ENCODE results near the gene CEACAM5.
A peak's percentile ranks its signal among the peaks of the same experiment; 100 is the strongest.
"Not testable (repeated sequence)": the region's sequence is repeated elsewhere in the genome, so short reads cannot be mapped to it uniquely, and the experiment has no call there.

CEACAM5 gene

DNA sequence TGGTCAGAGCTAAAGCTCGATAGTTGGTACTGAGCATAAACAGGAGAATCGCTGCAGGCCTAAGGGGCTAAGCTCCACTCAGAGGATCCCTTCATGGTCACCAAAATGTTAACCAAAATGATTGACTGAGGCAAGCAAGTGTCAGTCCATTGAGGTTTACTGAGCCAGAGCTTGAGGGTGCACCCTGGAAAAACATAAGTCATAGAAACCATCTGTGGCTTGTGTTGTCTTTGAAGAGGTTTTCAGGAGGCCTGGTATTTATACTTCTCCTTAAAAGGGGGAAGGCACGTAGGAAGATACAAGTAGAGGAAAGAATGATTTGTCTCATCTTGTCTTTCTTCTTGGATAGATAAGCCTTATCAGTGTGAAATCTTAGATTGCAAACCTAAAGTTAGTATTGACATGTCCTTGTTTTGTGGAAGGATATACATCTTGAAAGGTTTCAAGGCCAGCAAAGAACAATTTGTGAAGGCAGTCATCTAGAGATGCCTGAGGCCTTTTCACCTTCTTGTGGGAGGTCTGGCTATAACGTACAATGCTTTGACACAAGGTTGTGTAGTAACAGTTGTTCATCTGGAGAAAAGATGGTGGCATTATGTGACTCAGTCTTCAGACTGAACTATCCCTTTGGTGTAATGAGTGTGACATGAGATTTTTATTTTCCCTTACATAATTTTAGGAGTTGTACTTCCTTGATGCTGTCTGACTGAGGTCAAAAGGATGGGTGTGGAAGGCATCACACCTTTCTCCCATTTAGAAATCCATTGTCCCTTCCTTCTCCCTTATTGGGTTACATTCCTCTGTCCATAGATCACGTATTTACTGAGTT lies 32.2 kb downstream of the CEACAM5 start:
- no peak for DNase-seq (ENCODE audit: low read depth in 2 of 2)

DNA sequence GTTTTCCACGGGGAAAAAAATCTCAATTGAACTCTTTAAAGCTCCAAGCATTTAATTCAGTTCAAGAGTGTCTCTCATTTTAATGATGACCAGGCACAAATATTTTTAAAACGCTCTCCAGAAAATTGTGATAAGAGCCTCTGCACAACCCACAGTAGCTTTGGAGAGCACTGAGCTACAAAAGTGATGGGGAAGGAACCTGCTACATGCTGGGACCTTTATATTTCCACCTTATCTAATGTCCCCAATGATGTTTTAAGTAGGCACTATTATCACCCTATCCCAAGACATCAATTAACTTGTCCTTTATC lies 32.8 kb downstream of the CEACAM5 start:
- no peak for DNase-seq (ENCODE audit: low read depth in 2 of 2)

DNA sequence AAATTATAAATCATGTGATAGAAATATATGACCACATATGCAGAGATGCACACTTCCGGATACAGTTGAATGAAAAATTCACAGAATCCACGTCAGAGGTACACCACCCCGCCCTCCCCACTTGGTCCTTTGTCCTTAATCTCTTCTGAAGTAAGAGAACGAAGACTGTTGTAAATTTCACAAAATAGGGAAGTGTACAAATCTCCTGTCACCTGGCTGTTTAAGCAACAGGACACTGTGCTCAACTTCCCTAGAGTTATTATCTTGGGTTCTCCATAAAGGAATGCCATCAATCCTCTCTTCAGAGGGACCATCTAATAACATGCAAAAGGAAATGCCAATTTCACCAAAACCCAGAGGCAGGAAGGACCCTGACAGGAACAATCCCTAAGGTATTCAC lies 36.4 kb downstream of the CEACAM5 start:
- no peak for DNase-seq (ENCODE audit: low read depth in 2 of 2)

DNA sequence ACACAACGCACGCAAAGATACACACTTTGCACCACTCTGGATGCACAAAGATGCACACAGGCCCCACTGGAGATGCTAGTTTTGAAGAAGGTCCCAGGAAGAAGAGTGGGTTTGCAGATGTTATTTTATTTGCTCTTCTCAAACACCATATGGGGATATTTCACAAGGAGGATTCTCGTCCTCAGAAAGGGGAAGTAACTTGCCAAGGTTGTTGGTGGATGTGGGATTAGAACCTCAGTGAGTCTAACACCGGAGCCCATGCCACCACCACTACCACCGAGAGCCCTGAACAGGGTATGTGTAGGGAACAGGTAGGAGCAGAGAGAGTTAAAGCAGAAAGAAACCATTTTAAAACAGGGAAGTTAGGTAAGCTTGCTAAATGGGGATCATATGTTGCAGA lies 37.3 kb downstream of the CEACAM5 start:
- DNase-seq (ENCODE audit: low read depth in 2 of 2) = no peak

DNA sequence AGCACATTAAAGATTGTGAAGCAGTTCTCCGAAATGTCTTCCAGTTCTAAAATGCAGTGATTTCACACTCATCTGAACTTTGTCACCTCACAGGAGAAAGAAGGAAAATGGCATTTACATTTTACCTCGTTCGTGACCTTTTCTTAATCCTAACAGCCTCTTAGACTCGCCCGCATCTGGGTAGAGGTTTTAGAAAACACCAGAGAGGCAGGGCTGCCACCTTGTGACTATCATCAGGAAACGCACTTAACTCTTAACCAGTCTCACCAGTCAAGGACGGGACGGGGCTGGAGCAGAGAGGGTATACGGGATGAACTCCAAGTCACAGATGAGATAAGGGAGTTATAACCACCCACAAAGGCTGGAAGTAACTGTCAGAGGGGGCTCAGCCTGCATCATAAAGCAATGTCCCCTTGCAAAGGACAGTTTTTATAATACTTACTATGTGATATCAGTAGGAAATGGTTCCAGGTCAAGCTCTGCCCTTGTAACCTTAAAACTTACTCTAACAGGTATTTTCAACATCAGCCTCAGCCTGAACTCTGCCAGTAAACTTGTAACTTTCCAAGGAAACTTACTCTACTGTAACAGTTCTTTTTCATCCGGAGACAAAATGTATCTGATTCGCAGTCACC lies 38.3 kb downstream of the CEACAM5 start:
- DNase-seq (ENCODE audit: low read depth in 2 of 2) = peak; percentile 30 to 33

DNA sequence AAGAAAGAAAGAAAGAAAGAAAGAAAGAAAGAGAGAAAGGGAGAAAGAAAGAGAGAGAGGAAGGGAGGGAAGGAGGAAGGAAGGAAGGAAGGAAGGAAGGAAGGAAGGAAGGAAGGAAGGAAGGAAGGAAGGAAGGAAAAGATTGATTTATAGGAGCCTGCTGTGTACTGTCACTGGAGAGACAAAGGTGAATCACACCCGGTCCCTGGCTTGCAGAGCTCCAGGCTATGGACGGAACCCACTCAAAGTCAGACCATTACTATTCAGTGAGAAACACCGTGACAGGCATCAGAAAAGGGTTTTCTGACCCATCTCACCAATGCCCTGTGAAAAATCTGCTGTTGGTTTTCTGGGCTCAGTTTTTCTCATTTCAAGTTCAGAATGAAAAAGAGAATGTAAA lies 39.6 kb downstream of the CEACAM5 start:
- DNase-seq (ENCODE audit: low read depth in 2 of 2) = no peak

DNA sequence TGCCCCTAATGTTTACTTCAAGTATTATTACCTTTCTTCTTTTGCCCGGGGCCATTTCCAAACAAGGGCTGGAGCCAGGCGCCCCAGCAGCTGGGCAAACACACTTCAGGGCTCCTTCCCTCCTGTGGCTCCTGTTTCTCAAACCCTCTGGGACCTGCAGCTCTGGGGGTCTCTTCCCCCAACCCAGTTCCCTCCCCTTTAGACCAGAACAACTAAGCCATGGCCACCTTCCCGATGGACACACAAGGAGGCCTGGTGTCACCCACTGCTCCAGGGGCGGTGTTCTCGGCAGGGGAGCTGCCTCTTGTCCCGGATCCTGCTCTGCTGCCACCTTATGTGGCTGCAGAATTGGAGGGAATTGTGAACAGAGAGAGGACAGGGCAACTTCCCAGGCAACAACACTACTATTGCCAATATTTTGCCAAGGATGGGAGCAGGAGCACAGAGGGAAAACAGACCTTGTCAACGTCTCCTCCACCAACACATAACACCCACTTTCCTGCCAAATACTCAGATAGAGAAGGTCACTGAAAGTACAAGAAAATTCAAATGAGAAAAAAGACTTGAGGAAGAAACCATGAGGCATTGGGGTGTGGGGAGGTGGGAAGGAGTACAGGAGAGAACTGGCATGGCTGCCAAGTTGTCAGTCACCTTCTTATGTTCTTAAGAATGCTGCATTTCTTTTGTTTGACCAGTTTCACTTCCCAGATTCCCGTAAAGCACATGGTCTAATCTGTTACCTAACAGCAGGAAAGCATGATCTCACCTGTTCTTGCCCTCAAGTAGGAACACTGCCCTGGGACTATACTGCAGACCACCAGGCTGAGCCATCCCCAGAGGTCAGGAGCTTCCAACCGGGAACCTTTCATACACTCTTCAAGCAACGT lies 42.1 kb downstream of the CEACAM5 start:
- not testable (repeated sequence) for DNase-seq (ENCODE audit: low read depth in 2 of 2)

DNA sequence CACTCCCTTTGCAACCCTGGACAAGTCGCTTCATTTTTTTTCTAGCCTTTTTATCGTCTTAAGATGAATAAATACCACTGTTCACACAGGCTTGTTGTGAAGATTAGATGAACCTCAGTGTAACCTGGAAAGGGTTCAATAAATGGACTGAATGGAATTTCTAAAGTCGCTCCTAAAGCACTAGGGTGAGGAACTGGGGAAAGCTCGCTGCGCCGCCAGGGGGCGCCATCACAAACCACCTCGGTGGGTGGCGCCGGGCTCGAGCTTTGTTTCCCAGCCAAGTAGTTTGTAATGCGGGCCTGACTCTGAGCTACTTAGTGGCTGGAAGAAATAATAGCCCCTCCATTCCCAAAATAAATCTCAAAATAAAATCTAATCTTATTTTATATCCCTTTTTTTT lies 44.7 kb downstream of the CEACAM5 start:
- DNase-seq (ENCODE audit: low read depth in 2 of 2) = peak; percentile 54 to 73

DNA sequence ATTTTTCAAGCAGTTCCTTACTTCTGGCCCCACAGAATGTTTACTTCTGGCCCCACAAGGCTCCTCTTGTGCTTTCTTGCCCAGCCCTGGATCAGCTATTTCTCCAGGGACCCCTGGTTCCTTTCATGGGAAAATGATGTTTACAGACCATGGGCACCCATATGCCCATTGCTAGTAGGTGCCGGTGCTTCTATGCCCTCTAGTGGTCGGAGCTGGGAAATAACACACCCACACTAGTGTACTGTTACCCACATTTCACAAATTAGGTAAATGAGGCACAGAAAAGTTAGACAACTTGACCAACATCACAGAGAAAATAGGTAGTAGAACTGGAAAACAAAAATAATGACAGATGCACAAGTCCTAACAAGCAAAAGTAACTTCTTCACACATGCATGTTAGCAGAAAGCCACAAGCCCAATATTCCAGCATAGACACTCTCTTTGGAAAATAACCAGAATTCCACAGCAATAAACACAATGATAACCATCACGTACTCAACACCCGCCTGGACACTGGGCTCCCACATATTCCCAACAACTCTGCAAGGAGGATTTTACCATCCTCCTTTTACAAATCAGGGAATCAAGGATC lies 45.6 kb downstream of the CEACAM5 start:
- peak; percentile 36 to 74 for DNase-seq (ENCODE audit: low read depth in 2 of 2)

DNA sequence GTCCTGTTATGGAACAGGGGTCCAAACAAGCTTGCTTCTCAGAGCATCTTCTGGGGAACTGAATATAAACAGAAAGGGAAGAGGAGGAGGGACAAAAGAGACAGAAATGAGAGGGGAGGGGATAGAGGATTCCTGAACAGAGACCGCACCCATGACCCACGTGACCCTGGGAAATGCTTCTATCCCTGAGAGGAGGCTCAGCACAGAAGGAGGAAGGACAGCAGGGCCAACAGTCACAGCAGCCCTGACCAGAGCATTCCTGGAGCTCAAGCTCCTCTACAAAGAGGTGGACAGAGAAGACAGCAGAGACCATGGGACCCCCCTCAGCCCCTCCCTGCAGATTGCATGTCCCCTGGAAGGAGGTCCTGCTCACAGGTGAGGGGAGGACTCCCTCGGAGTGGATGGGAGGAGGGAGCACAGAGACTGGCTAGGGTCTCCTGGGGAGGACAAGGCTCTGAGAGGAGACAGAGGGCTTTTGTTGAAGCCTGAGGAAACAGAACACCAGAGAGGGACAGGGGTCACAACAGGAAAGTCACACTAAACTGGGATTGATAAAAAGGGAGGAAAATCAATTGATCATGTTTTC lies 47.0 kb downstream of the CEACAM5 start, which contains the start of gene CEACAM6:
Gene CEACAM6, plus strand, starts transcription at position 203 of the 586 bp plus-strand sequence. Its CDS starts 109 bp downstream, at position 312.
- DNase-seq (ENCODE audit: low read depth in 2 of 2) = no peak

DNA sequence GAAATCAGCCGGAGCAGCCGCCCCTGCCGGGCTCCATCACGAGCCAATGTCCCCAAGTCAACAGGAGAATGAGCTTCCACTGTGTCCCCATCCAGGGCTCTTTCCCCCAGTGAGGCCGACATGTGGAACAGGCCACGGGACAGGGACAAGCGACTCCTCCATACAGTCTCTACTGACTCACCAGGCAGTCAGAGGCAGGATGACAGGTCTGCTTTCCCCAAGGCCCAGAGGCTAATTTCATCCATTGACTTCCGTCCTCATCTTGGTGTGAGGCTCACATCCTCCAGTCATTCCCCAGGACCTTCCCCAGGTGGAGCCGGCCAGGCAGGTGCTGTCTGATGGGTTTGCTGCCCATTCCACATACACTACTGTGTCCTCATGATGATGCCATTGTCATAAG lies 50.4 kb downstream of the CEACAM5 start:
- DNase-seq (ENCODE audit: low read depth in 2 of 2) = no peak

DNA sequence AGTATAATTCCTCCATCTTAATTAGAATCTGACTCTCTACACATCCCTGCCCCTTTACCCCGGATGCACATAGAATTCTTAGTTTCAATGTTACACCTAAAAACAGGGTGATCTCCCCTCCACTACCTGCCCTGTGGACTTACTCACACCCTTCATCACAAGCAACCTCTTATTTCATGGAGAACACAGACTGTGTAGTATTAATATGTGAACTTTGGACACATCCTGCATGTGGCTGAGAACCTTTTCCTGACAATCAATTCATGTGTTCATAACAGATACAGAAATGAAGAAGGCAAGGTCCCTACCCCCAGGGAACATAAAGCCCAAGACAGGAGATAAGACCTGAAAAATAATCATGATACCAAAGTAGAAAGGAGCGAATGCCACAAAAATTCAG lies 58.7 kb downstream of the CEACAM5 start:
- DNase-seq (ENCODE audit: low read depth in 2 of 2) = no peak

DNA sequence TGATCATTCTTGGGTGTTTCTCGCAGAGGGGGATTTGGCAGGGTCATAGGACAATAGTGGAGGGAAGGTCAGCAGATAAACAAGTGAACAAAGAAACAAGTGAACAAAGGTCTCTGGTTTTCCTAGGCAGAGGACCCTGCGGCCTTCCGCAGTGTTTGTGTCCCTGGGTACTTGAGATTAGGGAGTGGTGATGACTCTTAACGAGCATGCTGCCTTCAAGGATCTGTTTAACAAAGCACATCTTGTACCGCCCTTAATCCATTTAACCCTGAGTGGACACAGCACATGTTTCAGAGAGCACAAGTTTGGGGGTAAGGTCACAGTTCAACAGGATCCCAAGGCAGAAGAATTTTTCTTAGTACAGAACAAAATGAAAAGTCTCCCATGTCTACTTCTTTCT lies 59.7 kb downstream of the CEACAM5 start:
- not testable (repeated sequence) for DNase-seq (ENCODE audit: low read depth in 2 of 2)

DNA sequence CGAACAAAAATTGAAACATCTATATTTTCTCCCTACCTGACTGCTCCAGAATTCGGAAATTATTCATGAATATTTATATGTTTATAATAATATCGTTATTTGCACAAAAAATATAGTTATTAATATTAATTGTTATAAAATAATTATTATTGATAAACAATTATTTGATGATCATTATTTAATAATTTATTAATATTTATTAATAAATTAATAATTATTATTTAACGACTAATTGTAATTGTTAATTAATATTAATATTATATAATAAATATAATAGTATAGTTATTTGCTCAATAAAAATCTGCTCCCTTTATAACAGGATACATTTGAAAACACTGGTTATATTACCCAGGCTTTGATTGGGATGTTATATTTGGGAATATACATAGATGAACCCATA lies 61.2 kb downstream of the CEACAM5 start:
- no peak for DNase-seq (ENCODE audit: low read depth in 2 of 2)

DNA sequence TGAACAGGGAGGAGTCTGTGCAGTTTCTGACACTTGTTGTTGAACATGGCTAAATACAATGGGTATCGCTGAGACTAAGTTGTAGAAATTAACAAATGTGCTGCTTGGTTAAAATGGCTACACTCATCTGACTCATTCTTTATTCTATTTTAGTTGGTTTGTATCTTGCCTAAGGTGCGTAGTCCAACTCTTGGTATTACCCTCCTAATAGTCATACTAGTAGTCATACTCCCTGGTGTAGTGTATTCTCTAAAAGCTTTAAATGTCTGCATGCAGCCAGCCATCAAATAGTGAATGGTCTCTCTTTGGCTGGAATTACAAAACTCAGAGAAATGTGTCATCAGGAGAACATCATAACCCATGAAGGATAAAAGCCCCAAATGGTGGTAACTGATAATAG lies 63.0 kb downstream of the CEACAM5 start:
- DNase-seq (ENCODE audit: low read depth in 2 of 2) = no peak

DNA sequence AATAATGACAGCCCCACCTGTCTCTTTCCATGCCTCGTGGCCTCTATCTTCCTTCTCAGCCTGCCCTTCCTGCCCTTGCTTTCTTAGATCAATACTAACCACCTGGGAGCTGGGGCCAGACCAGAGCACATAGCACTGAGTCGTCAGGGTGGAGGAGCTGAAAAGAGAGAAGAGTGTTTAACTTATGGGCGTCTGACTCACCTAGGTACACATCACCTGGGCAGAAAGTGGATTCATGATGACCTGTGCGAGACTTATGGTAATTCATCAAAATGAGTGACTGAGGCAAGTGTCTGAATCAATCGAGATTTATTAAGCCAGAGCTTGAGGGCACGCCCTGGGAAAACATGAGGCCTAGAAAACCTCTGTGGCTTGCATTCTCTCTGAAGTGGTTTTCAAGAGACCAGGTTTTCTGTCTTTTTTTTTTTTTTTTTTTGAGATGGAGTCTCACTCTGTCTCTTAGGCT lies 66.1 kb downstream of the CEACAM5 start:
- DNase-seq (ENCODE audit: low read depth in 2 of 2) = peak; percentile 17 to 35

DNA sequence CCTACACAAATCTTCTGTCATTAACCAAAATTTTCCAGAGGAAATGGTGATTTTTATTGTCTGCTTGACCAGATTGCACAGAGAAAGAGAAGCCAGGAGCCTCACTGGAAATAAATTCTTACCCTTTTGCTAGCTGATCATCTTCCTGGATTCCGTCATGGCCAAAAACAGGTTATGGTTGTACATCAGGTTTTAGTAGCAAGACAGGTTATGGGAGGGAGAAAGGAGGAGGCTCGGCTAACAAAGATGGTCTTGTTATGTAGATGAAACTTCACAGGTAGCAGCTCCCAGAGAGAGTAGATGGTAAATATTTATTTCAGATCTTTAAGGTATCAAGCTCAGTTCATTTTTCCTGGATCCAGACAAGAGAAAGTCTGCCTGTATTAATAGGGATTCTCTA lies 68.3 kb downstream of the CEACAM5 start:
- DNase-seq (ENCODE audit: low read depth in 2 of 2) = no peak

Data from stimulated activated CD4-positive, alpha-beta T cell treated with anti-CD3 and anti-CD28 coated beads, Interleukin-12 subunit alpha, Interleukin-12 subunit beta, amount 100 ng/mL, for 24 hours (primary cell).